Mesendoderm (in vitro differentiated cells): Measurements from ENCODE around the gene LAMC1.
A peak's percentile ranks its signal among the peaks of the same experiment; 100 is the strongest.

Source experiments
- DNase-seq: peaks from one replicate; pipeline ENCODE4 v3.0.0; 2013
- H2AK5ac ChIP-seq: 2 replicates; pipeline ENCODE4 v1.6.1; 2013; ENCODE audit warnings: low read length, inconsistent platforms
- H2BK120ac ChIP-seq: 2 replicates; pipeline ENCODE4 v1.6.1; 2013; ENCODE audit warnings: low read depth, mild to moderate bottlenecking, low read length, moderate library complexity, mixed read lengths
- H2BK15ac ChIP-seq: replicated peaks from 2 replicates; pipeline ENCODE4 v1.6.1; 2013; ENCODE audit warnings: low read depth, mild to moderate bottlenecking, moderate library complexity
- H2BK5ac ChIP-seq: 2 replicates; pipeline ENCODE4 v1.6.1; 2013; ENCODE audit warnings: low read length, inconsistent platforms
- H3K18ac ChIP-seq: 2 replicates; pipeline ENCODE4 v1.6.1; 2013; ENCODE audit warnings: mild to moderate bottlenecking, low read length, mixed read lengths
- H3K23ac ChIP-seq: one replicate; pipeline ENCODE4 v1.6.1; 2013; ENCODE audit warnings: low read length
- H3K27ac ChIP-seq: 2 replicates; pipeline ENCODE4 v1.5.1; 2013; ENCODE audit warnings: low read depth, mild to moderate bottlenecking, inconsistent platforms, low read length, moderate library complexity
- H3K27me3 ChIP-seq: 2 replicates; pipeline ENCODE4 v1.6.1; 2013; ENCODE audit warnings: low read length, control low read depth, mild to moderate bottlenecking, inconsistent platforms; ENCODE audit not compliant: insufficient read depth, poor library complexity
- H3K36me3 ChIP-seq: 2 replicates; pipeline ENCODE4 v1.6.1; 2013; ENCODE audit warnings: low read length, inconsistent platforms; ENCODE audit not compliant: control insufficient read depth, insufficient read depth
- H3K4ac ChIP-seq: one replicate; pipeline ENCODE4 v1.6.1; 2013; ENCODE audit warnings: low read depth, mild to moderate bottlenecking, low read length, moderate library complexity
- H3K4me1 ChIP-seq: 2 replicates; pipeline ENCODE4 v1.6.1; 2013; ENCODE audit warnings: low read depth, low read length, inconsistent platforms; ENCODE audit not compliant: control insufficient read depth
- H3K4me2 ChIP-seq: 2 replicates; pipeline ENCODE4 v1.6.1; 2013; ENCODE audit warnings: low read length
- H3K4me3 ChIP-seq: 2 replicates; pipeline ENCODE4 v1.5.1; 2013; ENCODE audit warnings: mild to moderate bottlenecking, low read length
- H3K56ac ChIP-seq: one replicate; pipeline ENCODE4 v1.6.1; 2013; ENCODE audit warnings: low read length
- H3K79me1 ChIP-seq: 2 replicates; pipeline ENCODE4 v1.6.1; 2013; ENCODE audit warnings: low read length, inconsistent platforms
- H3K79me2 ChIP-seq: 2 replicates; pipeline ENCODE4 v1.6.1; 2013; ENCODE audit warnings: mild to moderate bottlenecking, low read length; ENCODE audit not compliant: control insufficient read depth, insufficient read depth
- H3K9ac ChIP-seq: 2 replicates; pipeline ENCODE4 v1.6.1; 2013; ENCODE audit warnings: low read length, inconsistent platforms
- H4K5ac ChIP-seq: one replicate; pipeline ENCODE4 v1.6.1; 2013; ENCODE audit warnings: low read length
- H4K8ac ChIP-seq: one replicate; pipeline ENCODE4 v1.6.1; 2013; ENCODE audit warnings: low read depth, mild to moderate bottlenecking, control low read depth, low read length, moderate library complexity
- WGBS: extraction: QIAGEN DNeasy Blood & Tissue Kit; methylation state at CpG from one replicate; pipeline ENCODE4 v1.1.7; 2013; ENCODE audit warnings: low lambda C conversion rate, missing lambda C conversion rate; ENCODE audit not compliant: insufficient coverage; ENCODE audit errors: extremely low coverage; 5-methylcytosine and 5-hydroxymethylcytosine counted together

LAMC1 gene

DNA sequence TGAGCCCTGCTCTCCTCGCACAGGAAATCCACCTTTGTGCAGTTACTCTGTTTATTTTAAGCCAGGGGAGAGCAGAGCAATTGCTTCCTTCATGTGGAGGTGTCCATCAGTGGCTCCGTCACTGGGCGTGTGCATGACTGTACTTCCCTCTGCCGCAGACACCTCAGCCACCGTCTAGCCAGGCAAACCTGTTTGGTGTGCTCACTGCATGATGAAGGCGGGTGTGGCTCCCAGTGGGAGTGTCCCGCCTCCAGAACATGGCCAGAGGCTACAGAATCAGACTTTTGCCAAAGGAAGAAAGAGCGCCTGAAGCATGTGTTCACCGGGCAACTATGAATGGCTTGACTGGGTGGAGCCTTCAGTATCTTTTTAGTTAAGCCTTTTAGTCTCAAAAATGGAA, 136.7 kb downstream of the LAMC1 start:
- H3K27ac ChIP-seq: no peak overlapping the region

DNA sequence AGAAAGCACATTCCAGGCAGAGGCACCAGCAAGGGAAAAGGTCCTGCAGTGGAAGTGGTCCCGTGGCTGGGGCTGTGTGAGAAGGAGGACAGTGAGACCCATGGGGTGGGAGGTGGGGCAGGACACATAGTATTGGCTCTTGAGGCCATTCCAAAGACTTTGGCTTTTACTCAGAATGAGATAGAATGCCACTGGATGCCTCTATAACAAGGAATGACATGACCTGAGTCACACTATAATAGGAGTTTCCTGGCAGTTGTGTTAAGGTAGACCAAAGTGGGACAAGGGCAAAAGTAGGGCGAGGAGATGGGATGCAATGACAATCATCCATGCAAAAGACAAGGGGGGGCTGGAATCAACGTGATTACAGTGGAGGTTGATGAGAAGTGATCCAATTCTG, 138.2 kb downstream of the LAMC1 start:
- Histone ChIP-seq H3K4me3 (no peak overlapping the region), H4K5ac (no peak overlapping the region), H3K56ac (no peak overlapping the region), H3K4ac (no peak overlapping the region), H2BK5ac (no peak overlapping the region), H2BK15ac (no peak overlapping the region), H3K79me1 (no peaks in the 10 kb centered on the region), H3K4me1 (no peaks in the 10 kb centered on the region), H4K8ac (no peak overlapping the region), H3K36me3 (no peaks in the 10 kb centered on the region), H3K23ac (no peak overlapping the region), H3K9ac (no peak overlapping the region), H3K27ac (no peak overlapping the region), H2AK5ac (no peak overlapping the region), H3K4me2 (no peak overlapping the region), H2BK120ac (no peak overlapping the region), H3K18ac (no peak overlapping the region), H3K27me3 (no peaks in the 10 kb centered on the region), H3K79me2 (no peaks in the 10 kb centered on the region)
- no peak for DNase-seq
- WGBS: no CpG with 5 or more reads among the region's 3 CpGs

More for the DNA sequence above, 136.7 kb downstream of the LAMC1 start:
- H3K79me1 ChIP-seq: no peaks in the 10 kb centered on the region
- H2AK5ac ChIP-seq: no peak overlapping the region
- H3K27me3 ChIP-seq: no peaks in the 10 kb centered on the region
- H3K4ac ChIP-seq: no peak overlapping the region
- H3K36me3 ChIP-seq: no peaks in the 10 kb centered on the region
- no CpG with 5 or more reads among the region's 9 CpGs for WGBS
- no peaks in the 10 kb centered on the region for H3K79me2 ChIP-seq
- H3K4me3 ChIP-seq: no peak overlapping the region
- H4K8ac ChIP-seq: no peak overlapping the region
- no peak overlapping the region for H3K18ac ChIP-seq
- no peaks in the 10 kb centered on the region for H3K4me1 ChIP-seq
- H2BK15ac ChIP-seq: no peak overlapping the region
- peak; percentile 18 for DNase-seq
- H2BK120ac ChIP-seq: no peak overlapping the region
- H2BK5ac ChIP-seq: no peak overlapping the region
- H4K5ac ChIP-seq: no peak overlapping the region
- H3K4me2 ChIP-seq: no peak overlapping the region
- no peak overlapping the region for H3K9ac ChIP-seq
- H3K23ac ChIP-seq: no peak overlapping the region
- no peak overlapping the region for H3K56ac ChIP-seq

DNA sequence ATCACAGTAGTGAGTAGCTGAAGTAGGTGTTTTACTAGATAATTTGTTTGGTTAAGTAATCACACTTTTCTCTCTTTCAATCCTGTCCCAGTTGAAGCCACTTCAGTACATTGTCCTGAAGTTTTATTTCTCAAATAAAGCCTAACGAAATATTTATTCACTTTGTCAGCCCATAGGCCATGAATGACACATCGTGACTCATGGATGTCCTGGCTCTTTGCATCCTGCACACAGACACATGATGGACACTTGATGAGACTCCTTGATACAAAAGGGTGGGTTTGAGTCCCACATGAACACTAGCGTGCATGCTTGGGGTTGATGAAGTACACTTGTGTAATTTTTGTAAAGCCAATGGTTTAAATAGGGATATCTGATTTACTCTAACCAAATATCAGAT, 140.1 kb downstream of the LAMC1 start:
- H2BK5ac ChIP-seq: no peak overlapping the region
- no peak overlapping the region for H2BK120ac ChIP-seq
- no peak overlapping the region for H2BK15ac ChIP-seq
- no peak overlapping the region for H2AK5ac ChIP-seq
- H3K27ac ChIP-seq: no peak overlapping the region
- H3K27me3 ChIP-seq: no peaks in the 10 kb centered on the region
- no peak overlapping the region for H4K8ac ChIP-seq
- no peaks in the 10 kb centered on the region for H3K4me1 ChIP-seq
- no peaks in the 10 kb centered on the region for H3K79me2 ChIP-seq
- H3K18ac ChIP-seq: no peak overlapping the region
- no peaks in the 10 kb centered on the region for H3K79me1 ChIP-seq
- H3K4ac ChIP-seq: no peak overlapping the region
- H3K4me3 ChIP-seq: no peak overlapping the region
- no peak for DNase-seq
- H3K56ac ChIP-seq: no peak overlapping the region
- no peak overlapping the region for H3K9ac ChIP-seq
- H3K4me2 ChIP-seq: no peak overlapping the region
- no peaks in the 10 kb centered on the region for H3K36me3 ChIP-seq
- H3K23ac ChIP-seq: no peak overlapping the region
- WGBS: no CpG with 5 or more reads among the region's 3 CpGs
- no peak overlapping the region for H4K5ac ChIP-seq

DNA sequence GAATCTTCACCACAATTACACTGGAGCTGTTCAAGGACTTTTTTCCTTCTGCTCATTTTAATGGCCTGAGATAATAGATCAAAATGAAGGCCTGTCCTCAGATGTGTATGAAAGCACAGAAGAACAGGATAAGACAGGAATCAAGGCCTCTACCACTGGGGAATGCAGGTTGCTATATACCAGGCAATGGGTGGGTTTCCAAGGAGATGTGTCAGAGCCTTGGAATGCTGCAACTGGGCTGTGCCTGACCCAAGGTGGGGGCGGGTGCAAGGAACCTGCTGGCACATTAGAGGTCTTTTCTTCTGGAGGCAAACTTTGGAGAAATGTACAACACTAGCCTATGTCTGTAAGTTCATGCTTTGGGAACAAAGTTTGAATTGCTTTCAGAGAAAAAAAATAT, 141.1 kb downstream of the LAMC1 start:
- Histone ChIP-seq H3K4me1 (no peaks in the 10 kb centered on the region), H4K8ac (no peak overlapping the region), H3K36me3 (no peaks in the 10 kb centered on the region), H2BK5ac (no peak overlapping the region), H4K5ac (no peak overlapping the region), H3K4ac (no peak overlapping the region), H3K4me3 (no peak overlapping the region), H3K4me2 (no peak overlapping the region), H3K9ac (no peak overlapping the region), H3K27ac (no peak overlapping the region), H3K56ac (no peak overlapping the region), H3K79me1 (no peaks in the 10 kb centered on the region), H3K27me3 (no peaks in the 10 kb centered on the region), H2AK5ac (no peak overlapping the region), H3K23ac (no peak overlapping the region), H3K18ac (no peak overlapping the region), H2BK15ac (no peak overlapping the region), H2BK120ac (no peak overlapping the region), H3K79me2 (no peaks in the 10 kb centered on the region)
- no CpG with 5 or more reads among the region's 1 CpG for WGBS
- peak; percentile 96 for DNase-seq

DNA sequence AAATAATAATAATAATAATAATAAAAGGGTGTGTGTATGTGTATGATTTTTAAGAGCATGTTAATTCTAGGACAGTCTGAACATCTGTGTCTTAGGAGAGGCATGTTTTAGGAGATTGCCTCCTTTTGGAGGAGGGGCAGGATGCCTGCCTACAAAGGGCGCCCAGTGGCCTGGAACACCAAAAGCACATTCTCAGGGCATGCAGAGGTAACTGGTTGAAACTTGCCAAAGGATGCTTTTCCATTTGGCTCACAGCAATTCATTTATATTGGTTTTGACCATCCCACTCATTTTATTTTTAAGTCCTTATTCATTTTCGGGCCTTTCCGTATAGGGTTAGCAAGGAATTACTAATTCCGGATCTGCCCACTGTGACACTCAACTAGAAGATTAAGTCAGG, 141.7 kb downstream of the LAMC1 start:
- Histone ChIP-seq H3K4me2 (no peak overlapping the region), H3K4me3 (no peak overlapping the region), H3K18ac (no peak overlapping the region), H2BK120ac (no peak overlapping the region), H2BK15ac (no peak overlapping the region), H2AK5ac (no peak overlapping the region), H3K79me1 (no peaks in the 10 kb centered on the region), H3K4ac (no peak overlapping the region), H3K27me3 (no peaks in the 10 kb centered on the region), H2BK5ac (no peak overlapping the region), H3K23ac (no peak overlapping the region), H3K56ac (no peak overlapping the region), H4K5ac (no peak overlapping the region), H3K9ac (no peak overlapping the region), H3K4me1 (no peaks in the 10 kb centered on the region), H3K27ac (no peak overlapping the region), H4K8ac (no peak overlapping the region), H3K36me3 (no peaks in the 10 kb centered on the region), H3K79me2 (no peaks in the 10 kb centered on the region)
- peak; percentile 19 for DNase-seq
- WGBS: no CpG with 5 or more reads among the region's 4 CpGs

DNA sequence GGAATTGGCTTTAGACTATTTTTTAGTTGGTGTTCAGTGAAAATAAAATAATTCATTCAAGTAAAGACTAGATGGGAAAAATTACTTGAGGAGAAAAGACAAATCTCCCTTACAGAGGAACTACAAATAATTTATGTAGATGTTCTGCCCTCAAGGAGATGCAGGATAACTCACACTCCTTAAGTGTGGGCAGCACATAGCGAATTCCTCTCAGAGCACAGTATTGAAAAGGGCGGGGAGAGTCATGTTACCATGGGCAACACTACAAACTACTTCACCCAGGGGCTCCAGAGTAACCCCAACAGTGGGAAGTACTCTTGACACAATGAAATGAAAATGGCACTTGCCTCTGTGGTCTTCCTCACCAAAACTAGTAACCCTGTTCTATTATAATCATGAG, 142.2 kb downstream of the LAMC1 start:
- Histone ChIP-seq H3K56ac (no peak overlapping the region), H3K9ac (no peak overlapping the region), H2AK5ac (no peak overlapping the region), H3K27me3 (no peaks in the 10 kb centered on the region), H3K4me1 (no peaks in the 10 kb centered on the region), H3K4me3 (no peak overlapping the region), H2BK15ac (no peak overlapping the region), H3K18ac (no peak overlapping the region), H3K36me3 (no peaks in the 10 kb centered on the region), H3K23ac (no peak overlapping the region), H2BK120ac (no peak overlapping the region), H3K79me2 (no peaks in the 10 kb centered on the region), H4K8ac (no peak overlapping the region), H4K5ac (no peak overlapping the region), H3K4me2 (no peak overlapping the region), H3K4ac (no peak overlapping the region), H2BK5ac (no peak overlapping the region), H3K27ac (no peak overlapping the region), H3K79me1 (no peaks in the 10 kb centered on the region)
- no CpG with 5 or more reads among the region's 2 CpGs for WGBS
- peak; percentile 66 for DNase-seq
